Activated T-helper 17 cell treated with anti-CD3 and anti-CD28 coated beads, Interleukin-2, amount 50 U/mL, for 72 hours (primary cell): ENCODE results near the gene UBE2N. TPM values are rescaled to one million over a fixed set of nuclear protein-coding genes. Genes with fewer than 3 reads are reported as not detected.
A peak's percentile ranks its signal among the peaks of the same experiment; 100 is the strongest.
"Not testable (repeated sequence)": the region's sequence is repeated elsewhere in the genome, so short reads cannot be mapped to it uniquely, and the experiment has no call there.

Experiments used
- ATAC-seq: fragments of 150-1000 bp; cut with Tn5 transposase; replicated peaks from 2 replicates; pipeline ENCODE4 v1.10.0; 2021; ENCODE audit warnings: mild to moderate bottlenecking, moderate library complexity
- H3K27ac Mint-ChIP-seq: one replicate; pipeline ENCODE4 v1.8.0; 2022; ENCODE audit warnings: mixed read lengths
- H3K27me3 Mint-ChIP-seq: one replicate; pipeline ENCODE4 v1.8.0; 2022; ENCODE audit warnings: mixed read lengths
- H3K36me3 Mint-ChIP-seq: one replicate; pipeline ENCODE4 v1.8.0; 2022; ENCODE audit warnings: low read depth, mild to moderate bottlenecking, mixed read lengths
- H3K4me1 Mint-ChIP-seq: one replicate; pipeline ENCODE4 v1.8.0; 2022; ENCODE audit warnings: mixed read lengths
- H3K4me3 Mint-ChIP-seq: one replicate; pipeline ENCODE4 v1.8.0; 2022; ENCODE audit warnings: mild to moderate bottlenecking, mixed read lengths
- H3K9me3 Mint-ChIP-seq: one replicate; pipeline ENCODE4 v1.8.0; 2022; ENCODE audit warnings: mixed read lengths
- total RNA-seq, 2 donors: library from RNA; stranded (reverse); gene quantifications; one replicate each; pipeline ENCODE4 v1.2.3, GENCODE V29; 2022

Gene UBE2N
- total RNA-seq, 2 donors from 2014 or later = 128 to 252 TPM

DNA sequence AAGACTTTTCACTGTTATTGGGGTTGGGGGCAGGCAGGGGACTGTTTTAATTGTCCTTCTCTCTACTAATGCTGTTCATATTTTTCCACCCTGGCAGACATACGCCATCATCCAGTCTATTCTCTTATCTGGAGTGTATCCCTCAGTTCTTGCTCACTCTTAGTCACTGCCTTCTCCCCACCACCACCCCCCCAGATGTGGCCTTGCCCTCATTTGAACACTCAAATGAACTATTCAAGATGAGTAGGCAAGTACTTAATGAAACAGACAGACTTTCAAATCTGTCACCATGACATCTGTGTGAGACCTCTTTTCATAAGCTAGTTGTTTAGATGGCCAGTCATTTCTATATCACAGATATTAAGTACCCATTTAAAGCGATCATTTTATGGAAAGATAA, 54.0 kb downstream of the UBE2N start:
- Mint-ChIP-seq H3K9me3 (no peaks in the 10 kb centered on the region), H3K4me3 (peak overlapping the region; percentile 55), H3K27ac (peak overlapping the region; percentile 91), H3K27me3 (no peaks in the 10 kb centered on the region), H3K36me3 (peaks cover 54% of the 10 kb centered on the region), H3K4me1 (peaks cover 31% of the 10 kb centered on the region)
- ATAC-seq = peak; percentile 95

DNA sequence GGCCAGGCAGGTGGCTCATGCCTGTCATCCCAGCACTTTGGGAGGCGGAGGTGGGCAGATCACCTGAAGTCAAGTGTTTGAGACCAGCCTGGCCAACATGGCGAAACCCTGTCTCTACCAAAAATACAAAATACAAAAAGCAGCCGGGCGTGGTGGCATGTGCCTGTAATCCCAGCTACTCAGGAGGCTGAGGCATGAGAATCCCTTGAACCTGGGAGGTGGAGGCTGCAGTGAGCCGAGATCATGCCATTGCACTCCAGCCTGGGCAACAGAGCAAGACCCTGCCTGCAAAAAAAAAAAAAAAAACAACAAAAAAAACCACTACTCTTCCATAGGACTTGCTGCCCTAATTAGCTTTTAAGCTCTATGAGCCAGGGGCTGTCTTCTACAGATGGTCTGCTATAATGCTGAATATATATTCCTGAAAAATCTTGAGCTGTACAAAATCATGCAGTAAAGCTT, 59.7 kb downstream of the UBE2N start:
- H3K36me3 Mint-ChIP-seq = peaks cover 58% of the 10 kb centered on the region
- ATAC-seq, H3K27me3 Mint-ChIP-seq, H3K9me3 Mint-ChIP-seq, H3K27ac Mint-ChIP-seq: not testable (repeated sequence)
- H3K4me1 Mint-ChIP-seq = peaks cover 32% of the 10 kb centered on the region
- peak overlapping the region; percentile 99 for H3K4me3 Mint-ChIP-seq

DNA sequence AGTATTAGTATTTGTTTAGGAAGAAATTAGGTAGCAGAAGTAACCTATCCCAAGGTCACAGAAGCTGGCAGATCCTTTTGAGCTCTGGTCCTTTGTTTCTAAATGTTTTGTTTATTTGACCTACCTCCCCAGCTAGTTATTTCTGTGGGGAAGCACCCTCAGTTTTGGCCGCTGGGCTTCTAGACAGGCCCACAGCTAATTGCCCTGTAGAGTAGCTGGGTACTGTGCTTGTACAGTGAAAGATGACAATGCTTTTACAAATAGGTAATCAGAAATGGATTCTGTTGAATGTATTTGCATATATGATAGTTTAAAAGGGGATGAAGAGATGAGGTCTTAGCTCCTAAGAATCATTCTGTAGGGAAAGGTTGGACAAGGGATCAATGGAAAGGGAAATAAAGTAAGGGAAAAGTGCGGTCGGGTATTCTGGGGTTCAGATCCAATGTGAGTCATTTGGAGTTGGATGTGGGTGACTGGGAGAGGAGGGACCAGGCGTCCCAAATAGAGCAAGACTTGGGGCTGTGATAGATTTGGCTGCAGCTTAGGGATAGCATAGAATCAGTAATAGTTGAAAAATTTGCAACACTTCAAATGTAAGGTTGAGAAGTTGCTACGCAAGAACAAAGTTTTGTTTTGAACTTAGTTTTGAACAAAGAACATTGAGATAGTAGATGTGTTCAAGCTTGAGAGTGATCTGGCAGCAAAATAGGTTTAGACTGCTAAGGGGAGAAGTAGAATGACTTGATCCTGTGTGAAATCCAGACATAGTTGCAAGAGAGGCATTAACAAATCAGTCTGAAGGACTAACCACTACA, 60.4 kb downstream of the UBE2N start:
- Mint-ChIP-seq H3K4me1 (peaks cover 37% of the 10 kb centered on the region), H3K36me3 (peaks cover 58% of the 10 kb centered on the region), H3K27ac (peak overlapping the region; percentile 99), H3K9me3 (no peaks in the 10 kb centered on the region), H3K27me3 (no peaks in the 10 kb centered on the region), H3K4me3 (peak overlapping the region; percentile 99)
- ATAC-seq = no peak

DNA sequence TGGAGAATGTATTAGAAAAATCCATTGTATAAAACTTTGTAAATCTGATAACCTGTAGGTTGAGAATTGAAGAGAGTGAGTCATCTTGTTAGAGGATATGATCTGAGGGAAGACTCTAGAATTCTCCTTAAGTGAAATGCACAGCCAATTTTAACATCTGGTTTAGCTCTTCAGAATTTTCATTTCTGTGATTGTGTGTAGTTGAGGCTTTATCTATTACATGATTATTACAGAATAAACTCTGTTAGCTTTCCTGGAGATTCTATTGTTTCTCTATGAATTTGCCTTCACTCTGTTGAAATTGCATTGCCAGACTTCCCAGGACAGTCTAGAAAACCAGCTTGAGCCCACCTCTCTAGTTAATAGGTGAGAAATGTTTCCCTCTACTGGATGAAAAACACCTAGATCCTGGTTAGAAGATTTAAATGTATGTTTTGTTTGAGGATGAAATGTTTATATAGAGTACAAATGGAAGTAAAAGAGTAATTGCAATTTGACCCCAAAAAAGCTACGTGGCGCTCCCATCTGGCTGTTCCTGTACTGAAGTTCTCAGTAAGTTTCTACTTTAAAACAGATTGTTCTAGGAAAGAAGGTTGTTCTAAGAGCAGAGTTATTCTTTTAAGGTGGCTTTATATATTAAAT, 61.1 kb downstream of the UBE2N start:
- peaks cover 35% of the 10 kb centered on the region for H3K4me1 Mint-ChIP-seq
- ATAC-seq = no peak
- H3K27me3 Mint-ChIP-seq = no peaks in the 10 kb centered on the region
- H3K36me3 Mint-ChIP-seq = peaks cover 56% of the 10 kb centered on the region
- no peaks in the 10 kb centered on the region for H3K9me3 Mint-ChIP-seq
- peak overlapping the region; percentile 99 for H3K27ac Mint-ChIP-seq
- peak overlapping the region; percentile 99 for H3K4me3 Mint-ChIP-seq

DNA sequence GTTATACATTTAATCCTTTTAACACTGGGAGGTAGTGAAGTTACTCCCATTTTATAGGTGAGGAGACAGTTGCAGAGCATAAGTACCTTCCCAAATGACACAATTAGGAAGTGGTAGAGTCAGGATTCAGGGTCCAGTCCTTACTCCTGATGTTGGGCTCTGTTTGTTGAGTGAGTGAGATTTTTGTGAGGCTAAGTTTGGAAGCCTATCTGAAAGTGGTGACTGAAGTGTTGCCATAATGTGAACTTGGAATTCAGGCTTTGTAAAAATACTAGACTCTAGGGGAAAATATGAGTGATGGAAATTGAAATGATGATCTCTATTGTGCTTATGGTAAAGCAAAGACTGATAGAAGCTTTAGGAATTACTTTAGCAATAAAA, 61.8 kb downstream of the UBE2N start:
- ATAC-seq = no peak
- Mint-ChIP-seq H3K36me3 (peaks cover 49% of the 10 kb centered on the region), H3K4me1 (peaks cover 30% of the 10 kb centered on the region), H3K4me3 (peak overlapping the region; percentile 99), H3K27me3 (no peaks in the 10 kb centered on the region), H3K27ac (peak overlapping the region; percentile 99), H3K9me3 (no peaks in the 10 kb centered on the region)

GRCh38 chr12:93379326-93379980, 62.3 kb downstream of the UBE2N start:
- H3K36me3 Mint-ChIP-seq = peaks cover 48% of the 10 kb centered on the region
- H3K27ac Mint-ChIP-seq = peak overlapping the region; percentile 99
- H3K4me3 Mint-ChIP-seq = peak overlapping the region; percentile 99
- H3K4me1 Mint-ChIP-seq = peaks cover 30% of the 10 kb centered on the region
- no peak for ATAC-seq
- no peaks in the 10 kb centered on the region for H3K27me3 Mint-ChIP-seq
- H3K9me3 Mint-ChIP-seq = no peaks in the 10 kb centered on the region

- peak overlapping the region; percentile 99 for H3K4me3 Mint-ChIP-seq
- no peaks in the 10 kb centered on the region for H3K27me3 Mint-ChIP-seq
- H3K27ac Mint-ChIP-seq = peak overlapping the region; percentile 99
- H3K9me3 Mint-ChIP-seq = no peaks in the 10 kb centered on the region
- peaks cover 30% of the 10 kb centered on the region for H3K4me1 Mint-ChIP-seq
- H3K36me3 Mint-ChIP-seq = peaks cover 48% of the 10 kb centered on the region
- no peak for ATAC-seq
Measured at GRCh38 chr12:93378998-93379325, 62.8 kb downstream of the UBE2N start.

DNA sequence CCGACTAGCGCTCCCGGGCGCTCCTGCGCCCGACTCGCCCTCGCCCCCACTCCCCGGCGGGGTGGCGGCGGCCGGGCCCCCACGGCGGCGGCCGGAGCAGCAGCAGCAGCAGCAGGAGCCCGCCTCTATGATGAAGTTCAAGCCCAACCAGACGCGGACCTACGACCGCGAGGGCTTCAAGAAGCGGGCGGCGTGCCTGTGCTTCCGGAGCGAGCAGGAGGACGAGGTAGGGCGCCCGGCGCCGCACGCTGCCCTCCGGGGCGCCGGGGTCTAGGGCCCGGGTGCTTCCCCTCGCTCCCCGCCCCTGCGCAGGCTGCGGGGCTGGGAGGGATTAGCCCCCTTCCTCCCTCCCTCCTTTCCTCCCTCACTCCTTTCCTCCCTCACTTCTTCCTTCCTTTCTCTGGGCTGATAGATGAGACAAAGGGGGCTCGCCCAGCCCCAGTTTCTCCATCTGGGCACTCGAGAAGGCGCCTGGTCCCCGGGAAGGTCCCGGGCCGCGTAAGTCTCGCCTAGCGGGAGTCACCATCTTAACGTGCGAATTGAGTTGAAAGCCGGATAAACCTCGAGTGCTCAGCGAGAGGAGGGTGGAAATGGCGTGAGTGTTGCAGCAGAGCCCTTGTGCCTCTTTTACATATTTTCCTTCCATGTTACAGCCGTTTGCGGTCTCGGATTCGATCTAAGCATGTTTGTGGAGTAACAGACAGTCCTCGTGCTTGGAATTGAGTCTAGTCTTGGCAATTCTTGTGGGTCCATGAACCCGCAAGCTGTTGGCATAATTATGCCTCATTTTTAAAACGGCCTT, 63.4 kb downstream of the UBE2N start:
- Mint-ChIP-seq H3K36me3 (peaks cover 43% of the 10 kb centered on the region), H3K4me1 (peaks cover 30% of the 10 kb centered on the region), H3K4me3 (peak overlapping the region; percentile 99), H3K27ac (peak overlapping the region; percentile 99)
- ATAC-seq = peak; percentile 63
- not testable (repeated sequence) for H3K27me3 Mint-ChIP-seq, H3K9me3 Mint-ChIP-seq

- ATAC-seq = peak; percentile 79
- Mint-ChIP-seq H3K4me3 (peak within 1 kb of the TSS; percentile 99), H3K9me3 (no peaks in the 10 kb centered on the region), H3K4me1 (peaks cover 25% of the 10 kb centered on the region), H3K27ac (peak within 1 kb of the TSS; percentile 99), H3K27me3 (no peaks in the 10 kb centered on the region), H3K36me3 (peaks cover 35% of the 10 kb centered on the region)
Measured at GRCh38 chr12:93377252-93378195, 64.2 kb downstream of the UBE2N start, which contains the start of gene NUDT4. NUDT4 (plus strand) TSS chr12:93377925; CDS start chr12:93378323, 398 bp downstream.

DNA sequence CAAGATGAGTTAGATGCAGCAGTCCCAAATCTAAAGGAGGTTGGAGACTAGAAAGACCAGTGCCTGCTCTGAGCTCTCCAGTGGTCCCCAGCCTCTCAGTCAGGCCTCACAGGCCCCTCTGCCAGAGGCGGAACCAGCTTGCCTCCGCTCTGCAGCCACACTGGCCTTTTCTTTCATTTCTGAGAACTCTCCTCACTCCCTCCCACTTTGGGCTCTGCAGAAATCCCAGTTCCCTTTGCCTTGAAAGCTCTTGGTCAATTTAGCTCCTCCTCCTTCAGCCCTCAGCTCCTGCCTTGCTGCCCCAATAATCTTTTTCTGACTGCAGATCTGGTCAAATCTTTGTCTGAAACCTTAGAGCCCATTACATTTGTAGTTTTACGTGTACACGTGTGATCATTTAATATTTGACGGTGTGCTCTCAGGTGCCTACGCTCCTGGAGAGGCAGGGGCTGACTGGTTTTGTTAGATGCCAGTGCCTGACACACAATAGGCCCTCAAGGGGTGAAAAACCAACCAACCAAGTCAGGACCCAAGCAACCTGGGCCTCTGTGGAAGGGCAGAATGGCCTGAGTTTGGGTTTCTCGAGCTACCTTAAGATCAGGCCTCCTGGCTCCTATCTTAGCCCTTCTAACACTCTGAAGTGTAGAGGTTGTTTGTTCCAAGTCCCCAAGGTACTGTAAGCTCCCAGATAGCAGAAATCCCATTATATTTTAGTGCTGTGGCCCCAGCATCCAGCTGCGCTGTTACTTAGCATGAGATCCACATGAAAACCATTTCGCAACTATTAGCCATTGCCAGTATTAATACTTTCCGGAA, 65.1 kb downstream of the UBE2N start:
- peaks cover 26% of the 10 kb centered on the region for H3K36me3 Mint-ChIP-seq
- H3K9me3 Mint-ChIP-seq = no peaks in the 10 kb centered on the region
- peak overlapping the region; percentile 99 for H3K4me3 Mint-ChIP-seq
- no peak for ATAC-seq
- H3K27me3 Mint-ChIP-seq = no peaks in the 10 kb centered on the region
- peaks cover 22% of the 10 kb centered on the region for H3K4me1 Mint-ChIP-seq
- no peak overlapping the region for H3K27ac Mint-ChIP-seq

DNA sequence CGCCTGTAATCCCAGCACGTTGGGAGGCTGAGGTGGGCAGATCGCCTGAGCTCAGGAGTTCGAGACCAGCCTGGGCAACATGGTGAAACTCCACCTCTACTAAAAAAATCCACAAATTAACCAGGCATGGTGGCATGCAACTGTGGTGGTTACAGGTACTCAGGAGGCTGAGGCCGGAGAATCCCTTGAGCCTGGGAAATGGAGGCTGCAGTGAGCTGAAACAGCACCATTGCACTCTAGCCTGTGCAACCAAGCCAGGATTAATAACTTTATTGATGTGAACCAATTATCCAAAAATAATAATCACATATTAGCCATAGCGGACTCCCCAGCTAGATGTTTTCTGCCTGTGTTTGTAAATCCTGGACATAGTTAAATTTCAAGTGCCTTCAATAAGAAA, 65.8 kb downstream of the UBE2N start:
- H3K4me3 Mint-ChIP-seq = no peak overlapping the region
- H3K36me3 Mint-ChIP-seq = peaks cover 19% of the 10 kb centered on the region
- H3K27ac Mint-ChIP-seq = no peak overlapping the region
- H3K4me1 Mint-ChIP-seq = peaks cover 16% of the 10 kb centered on the region
- H3K9me3 Mint-ChIP-seq = no peaks in the 10 kb centered on the region
- no peaks in the 10 kb centered on the region for H3K27me3 Mint-ChIP-seq
- no peak for ATAC-seq

DNA sequence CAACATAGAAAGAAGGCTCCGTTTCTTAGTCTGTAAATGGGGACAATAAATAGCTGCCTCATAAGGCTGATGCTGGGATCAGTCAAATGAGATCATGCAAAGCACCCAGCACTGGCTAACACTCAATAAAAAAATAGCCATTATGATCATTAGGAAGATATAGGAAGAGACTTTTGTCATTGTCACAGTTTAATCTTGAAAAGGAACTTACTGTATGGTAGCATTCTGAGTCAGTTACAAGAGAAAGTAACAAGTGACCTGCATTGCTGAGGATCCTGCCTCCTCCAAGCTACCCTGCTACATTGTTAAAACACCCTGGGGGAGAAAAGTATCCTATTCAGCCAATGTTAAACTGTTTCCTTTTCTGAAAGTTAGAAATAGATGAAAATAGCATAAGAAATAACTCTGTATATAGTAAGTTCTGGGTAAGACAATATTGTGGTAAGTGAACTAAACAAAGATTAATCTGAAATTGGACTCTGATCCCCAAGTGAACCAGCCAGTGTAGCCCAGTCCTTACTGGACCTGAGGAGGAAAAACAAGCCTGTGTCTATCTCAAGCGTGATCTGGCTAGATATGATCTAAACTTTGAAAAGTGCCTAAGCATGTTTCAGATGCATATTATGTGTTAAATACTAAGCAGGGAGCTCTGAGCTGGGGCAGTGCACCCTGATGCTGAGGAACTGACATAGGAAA, 67.6 kb downstream of the UBE2N start:
- no peaks in the 10 kb centered on the region for H3K27me3 Mint-ChIP-seq
- no peak overlapping the region for H3K4me3 Mint-ChIP-seq
- no peak overlapping the region for H3K27ac Mint-ChIP-seq
- no peak for ATAC-seq
- H3K9me3 Mint-ChIP-seq = no peaks in the 10 kb centered on the region
- H3K4me1 Mint-ChIP-seq = peaks cover 9% of the 10 kb centered on the region
- peaks cover 7% of the 10 kb centered on the region for H3K36me3 Mint-ChIP-seq
